A549 (cell line): Measurements from ENCODE around the gene PI4KA.

Experiments used
- CTCF ChIP-seq: fragments of >200 bp; sonication (Bioruptor Twin); formaldehyde crosslinking; IDR thresholded peaks from 3 replicates; pipeline ENCODE4 v1.5.1; 2016
- FOSL2 ChIP-seq, 2 experiments: fragments of 450-650 bp in 1 of 2; fragments of >200 bp in 1 of 2; sonication (Bioruptor Twin) in 1 of 2; formaldehyde crosslinking; IDR thresholded peaks; 2 replicates each; pipeline versions ENCODE4 v1.5.0 to v1.6.1; 2016 to 2020; ENCODE audit warnings: mild to moderate bottlenecking in 1 of 2, moderate library complexity in 1 of 2
- HMGXB4 ChIP-seq: fragments of 250-450 bp; sonication (Bioruptor Pico); IDR thresholded peaks from 2 replicates; pipeline ENCODE4 v1.5.0; 2021; ENCODE audit warnings: mild to moderate bottlenecking, moderate library complexity, borderline replicate concordance
- JUNB ChIP-seq: fragments of >200 bp; sonication (Bioruptor Twin); formaldehyde crosslinking; IDR thresholded peaks from 2 replicates; pipeline ENCODE4 v1.6.1; 2016
- KDM5A ChIP-seq: fragments of 200-600 bp; sonication (generic); IDR thresholded peaks from 2 replicates; pipeline ENCODE4 v1.6.1; 2016; ENCODE audit warnings: antibody characterized with exemption, mild to moderate bottlenecking
- MAFK ChIP-seq: fragments of 450-650 bp; IDR thresholded peaks from 2 replicates; pipeline ENCODE4 v1.6.1; 2014; ENCODE audit not compliant: partially characterized antibody
- MYC ChIP-seq: IDR thresholded peaks from 2 replicates; pipeline ENCODE4 v1.6.1; 2012; ENCODE audit warnings: mild to moderate bottlenecking, inconsistent platforms, low read length, improper control_type of control experiment, borderline replicate concordance
- REST ChIP-seq: fragments of 200-600 bp; sonication (generic); IDR thresholded peaks from 2 replicates; pipeline ENCODE4 v1.6.1; 2016; ENCODE audit warnings: antibody characterized with exemption, mild to moderate bottlenecking, moderate library complexity
- ZFP36 ChIP-seq: fragments of 450-650 bp; IDR thresholded peaks from 2 replicates; pipeline ENCODE4 v1.6.1; 2014; ENCODE audit warnings: borderline replicate concordance; ENCODE audit not compliant: partially characterized antibody

- TF ChIP-seq CTCF: no peak
- TF ChIP-seq KDM5A: no peak
- no peak for TF ChIP-seq MYC
- TF ChIP-seq HMGXB4 (CRISPR knock-in tag): no peak
- TF ChIP-seq REST: no peak
- no peak for TF ChIP-seq JUNB
- TF ChIP-seq FOSL2 (IDR thresholded peaks at IDR 0.05): no peak
- TF ChIP-seq FOSL2 (CRISPR knock-in tag; IDR thresholded peaks at IDR 0.05): no peak
- TF ChIP-seq ZFP36: no peak
- TF ChIP-seq MAFK: no peak
Observed at GRCh38 chr22:20890975-20891374, 32.4 kb upstream of the PI4KA start.
